Testis (tissue), 3 donors: ENCODE results near the gene B3GALNT1. TPM values are rescaled to one million over a fixed set of nuclear protein-coding genes. Genes with fewer than 3 reads are reported as not detected.

Experiments used
- DNase-seq: peaks from one replicate; pipeline ENCODE4 v3.0.0-alpha.2; 2019
- H3K27ac ChIP-seq, 2 donors: fragments of 200-600 bp; sonication (generic); one replicate each; pipeline ENCODE4 v1.5.1; 2019
- H3K27me3 ChIP-seq: fragments of 200-600 bp; sonication (generic); one replicate; pipeline ENCODE4 v1.5.1; 2019
- H3K36me3 ChIP-seq: fragments of 200-600 bp; sonication (generic); one replicate; pipeline ENCODE4 v1.5.1; 2017; ENCODE audit warnings: low read depth; ENCODE audit errors: missing control alignments
- H3K4me1 ChIP-seq: fragments of 200-600 bp; sonication (generic); one replicate; pipeline ENCODE4 v1.5.1; 2019
- H3K4me3 ChIP-seq, 2 donors: fragments of 200-600 bp; sonication (generic); one replicate each; pipeline ENCODE4 v1.5.1; 2017 to 2019
- H3K9me3 ChIP-seq: fragments of 200-600 bp; sonication (generic); one replicate; pipeline ENCODE4 v1.5.1; 2017
- CTCF ChIP-seq, 3 experiments: fragments of 450-650 bp in 2 of 3; fragments of 200-600 bp in 1 of 3; sonication (generic) in 1 of 3; IDR thresholded peaks; one replicate each; pipeline ENCODE4 v1.5.1; 2016 to 2019; ENCODE audit warnings: antibody characterized with exemption in 3 of 3, mild to moderate bottlenecking in 2 of 3, moderate library complexity in 1 of 3
- POLR2A ChIP-seq: fragments of 450-650 bp; IDR thresholded peaks from one replicate; pipeline ENCODE4 v1.6.1; 2017; ENCODE audit warnings: antibody characterized with exemption, mild to moderate bottlenecking, moderate library complexity
- WGBS, 2 donors: methylation state at CpG; one replicate each; pipeline ENCODE4 v1.1.5; 2018; 5-methylcytosine and 5-hydroxymethylcytosine counted together
- intact Hi-C: fragments of 100-400 bp; cut with DNase I; formaldehyde crosslinking; loops from one replicate; pipeline ENCODE4 v1.15.1; 2023; ENCODE audit warnings: low total_unique reads
- polyA plus RNA-seq: library from polyadenylated mRNA; stranded (reverse); fragments of 350-450 nt; fragmentation: Illumina TruSeq; extraction: RNeasy Lipid Tissue Mini Kit (QIAGEN cat#74804); gene quantifications from one replicate; pipeline ENCODE4 v1.2.3, GENCODE V29; 2014; ENCODE audit warnings: low read depth, low replicate concordance; ENCODE audit not compliant: insufficient read depth
- total RNA-seq, 2 donors: library from RNA; depleted of rRNA; stranded (reverse); fragments of >200 nt; gene quantifications; one replicate each; pipeline ENCODE4 v1.2.3, GENCODE V29; 2016

The B3GALNT1 gene
- total and polyA plus RNA-seq, 3 donors from 2014 or later: 17.0 to 22.0 (median 20.2) TPM

- Histone ChIP-seq H3K27me3 (no peaks in the 10 kb centered on the region), H3K27ac (no peak overlapping the region), H3K36me3 (no peaks in the 10 kb centered on the region), H3K4me1 (peaks cover 5% of the 10 kb centered on the region), H3K9me3 (no peaks in the 10 kb centered on the region), H3K4me3 (no peak overlapping the region)
- WGBS, 2 donors: 68 to 71% methylated on average over 3 of the region's 3 CpGs
- DNase-seq: no peak
- intact Hi-C loops: no loop called here
- no peak for TF ChIP-seq CTCF (IDR thresholded peaks at IDR 0.05)
- TF ChIP-seq POLR2A: no peak
Observed at GRCh38 chr3:161101609-161102008, 3.5 kb downstream of the B3GALNT1 start.

GRCh38 chr3:161100994-161101393, 4.2 kb downstream of the B3GALNT1 start:
- no peaks in the 10 kb centered on the region for H3K27me3 ChIP-seq
- no peak for TF ChIP-seq POLR2A
- TF ChIP-seq CTCF (IDR thresholded peaks at IDR 0.05): no peak
- intact Hi-C loops: no loop called here
- no peaks in the 10 kb centered on the region for H3K9me3 ChIP-seq
- 85 to 86% methylated on average over 6 of the region's 6 CpGs for WGBS, 2 donors
- H3K4me1 ChIP-seq: peaks cover 5% of the 10 kb centered on the region
- no peaks in the 10 kb centered on the region for H3K36me3 ChIP-seq
- H3K27ac ChIP-seq: no peak overlapping the region
- no peak for DNase-seq
- H3K4me3 ChIP-seq: no peak overlapping the region

GRCh38 chr3:161096771-161097367, 8.3 kb downstream of the B3GALNT1 start:
- intact Hi-C loops: no loop called here
- 81 to 85% methylated on average over 7 of the region's 7 CpGs for WGBS, 2 donors
- TF ChIP-seq POLR2A (no peak), CTCF (IDR thresholded peaks at IDR 0.05) (no peak)
- no peak for DNase-seq
- Histone ChIP-seq H3K4me1 (no peaks in the 10 kb centered on the region), H3K36me3 (no peaks in the 10 kb centered on the region), H3K4me3 (no peak overlapping the region), H3K27ac (no peak overlapping the region), H3K9me3 (no peaks in the 10 kb centered on the region), H3K27me3 (no peaks in the 10 kb centered on the region)

- Histone ChIP-seq H3K36me3 (no peaks in the 10 kb centered on the region), H3K27ac (no peak overlapping the region), H3K4me3 (no peak overlapping the region), H3K27me3 (no peaks in the 10 kb centered on the region), H3K9me3 (no peaks in the 10 kb centered on the region), H3K4me1 (no peaks in the 10 kb centered on the region)
- intact Hi-C loops: no loop called here
- no peak for TF ChIP-seq CTCF (IDR thresholded peaks at IDR 0.05)
- TF ChIP-seq POLR2A: no peak
- DNase-seq: no peak
Observed at GRCh38 chr3:161093895-161094294, 11.3 kb downstream of the B3GALNT1 start.

- H3K9me3 ChIP-seq: no peaks in the 10 kb centered on the region
- H3K4me3 ChIP-seq: no peak overlapping the region
- H3K27me3 ChIP-seq: no peaks in the 10 kb centered on the region
- WGBS, 2 donors: 89 to 92% methylated on average over 2 of the region's 2 CpGs
- H3K36me3 ChIP-seq: no peaks in the 10 kb centered on the region
- DNase-seq: no peak
- no peak for TF ChIP-seq POLR2A
- no peak for TF ChIP-seq CTCF (IDR thresholded peaks at IDR 0.05)
- no peaks in the 10 kb centered on the region for H3K4me1 ChIP-seq
- no peak overlapping the region for H3K27ac ChIP-seq
- intact Hi-C loops: no loop called here
Observed at GRCh38 chr3:161084277-161084676, 20.9 kb downstream of the B3GALNT1 start.
